Central memory CD8-positive, alpha-beta T cell (primary cell): Measurements from ENCODE around the gene RGS6.

Experiments used
- ATAC-seq: fragments of 150-1000 bp; cut with Tn5 transposase; replicated peaks from 2 replicates; pipeline ENCODE4 v1.10.0; 2022; ENCODE audit warnings: mild to moderate bottlenecking, moderate FRiP score, moderate number of reproducible peaks; ENCODE audit not compliant: poor library complexity, severe bottlenecking; ENCODE audit errors: extremely low read depth
- DNase-seq, 2 donors: peaks; one replicate each; pipeline ENCODE4 v3.0.0; 2021; ENCODE audit warnings: low spot score in 2 of 2
- H3K27ac Mint-ChIP-seq: one replicate; pipeline ENCODE4 v1.8.0; 2022; ENCODE audit warnings: low read depth, mild to moderate bottlenecking, moderate library complexity, mixed read lengths
- H3K27me3 Mint-ChIP-seq: one replicate; pipeline ENCODE4 v1.8.0; 2022; ENCODE audit warnings: mixed read lengths
- H3K36me3 Mint-ChIP-seq: one replicate; pipeline ENCODE4 v1.8.0; 2022; ENCODE audit warnings: mild to moderate bottlenecking, moderate library complexity, mixed read lengths; ENCODE audit not compliant: insufficient read depth
- H3K4me1 Mint-ChIP-seq: one replicate; pipeline ENCODE4 v1.8.0; 2022; ENCODE audit warnings: mixed read lengths
- H3K4me3 Mint-ChIP-seq: one replicate; pipeline ENCODE4 v1.8.0; 2022; ENCODE audit warnings: mild to moderate bottlenecking, moderate library complexity, mixed read lengths
- H3K9me3 Mint-ChIP-seq: one replicate; pipeline ENCODE4 v1.8.0; 2022; ENCODE audit warnings: mixed read lengths

Gene RGS6

DNA sequence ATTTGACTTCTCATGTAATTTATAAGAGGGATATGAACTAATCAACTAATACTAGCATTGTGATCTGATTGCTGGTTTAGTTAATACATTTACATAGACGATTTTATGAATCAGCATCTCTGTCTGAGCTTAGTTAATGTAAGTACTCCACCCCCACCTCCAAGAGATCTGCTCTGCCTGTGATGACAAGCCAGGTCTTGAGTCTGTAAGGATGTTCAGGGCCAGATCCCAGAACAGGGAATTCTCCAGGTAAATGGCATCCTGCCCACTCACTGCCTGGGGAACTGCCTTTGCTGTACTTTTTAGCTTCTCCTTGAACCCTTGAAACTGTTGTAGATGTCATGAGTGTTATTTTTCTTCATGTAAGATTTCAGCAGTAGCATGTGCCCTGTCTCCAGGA lies 289.8 kb downstream of the RGS6 start:
- Mint-ChIP-seq H3K27me3 (peaks cover 39% of the 10 kb centered on the region), H3K36me3 (no peaks in the 10 kb centered on the region), H3K4me1 (no peaks in the 10 kb centered on the region), H3K9me3 (peaks cover 8% of the 10 kb centered on the region), H3K4me3 (no peak overlapping the region), H3K27ac (no peak overlapping the region)
- no peak for ATAC-seq
- no peak for DNase-seq

DNA sequence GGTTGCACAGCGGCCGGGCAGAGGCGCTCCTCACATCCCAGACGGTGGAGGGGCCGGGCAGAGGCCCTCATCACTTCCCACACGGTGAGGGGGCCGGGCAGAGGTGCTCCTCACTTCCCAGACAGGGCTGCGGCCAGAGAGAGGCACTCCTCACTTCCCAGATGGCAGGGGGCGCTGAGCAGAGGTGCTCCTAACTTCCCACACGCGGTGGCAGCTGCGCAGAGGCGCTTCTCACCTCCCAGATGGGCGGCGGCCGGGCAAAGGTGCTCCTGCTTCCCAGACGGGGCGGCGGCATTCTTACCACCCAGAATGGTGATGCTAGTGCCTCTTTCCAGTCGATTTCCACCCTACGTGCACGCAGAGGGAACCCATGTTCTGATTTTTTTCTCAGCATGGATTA lies 304.4 kb downstream of the RGS6 start:
- no peaks in the 10 kb centered on the region for H3K9me3 Mint-ChIP-seq
- no peak for DNase-seq
- H3K36me3 Mint-ChIP-seq = peaks cover 2% of the 10 kb centered on the region
- H3K27me3 Mint-ChIP-seq = peaks cover 41% of the 10 kb centered on the region
- no peak for ATAC-seq
- H3K4me3 Mint-ChIP-seq = no peak overlapping the region
- no peak overlapping the region for H3K27ac Mint-ChIP-seq
- peaks cover 6% of the 10 kb centered on the region for H3K4me1 Mint-ChIP-seq

- Mint-ChIP-seq H3K36me3 (peaks cover under 1% of the 10 kb centered on the region), H3K4me1 (peaks cover 6% of the 10 kb centered on the region), H3K27me3 (peaks cover 42% of the 10 kb centered on the region), H3K27ac (no peak overlapping the region), H3K9me3 (no peaks in the 10 kb centered on the region), H3K4me3 (no peak overlapping the region)
- ATAC-seq = no peak
- no peak for DNase-seq
Measured at GRCh38 chr14:72237722-72238666, 305.8 kb downstream of the RGS6 start.

- no peaks in the 10 kb centered on the region for H3K9me3 Mint-ChIP-seq
- no peak for DNase-seq
- no peaks in the 10 kb centered on the region for H3K36me3 Mint-ChIP-seq
- H3K27me3 Mint-ChIP-seq = peaks cover 79% of the 10 kb centered on the region
- H3K4me3 Mint-ChIP-seq = no peak overlapping the region
- peaks cover under 1% of the 10 kb centered on the region for H3K4me1 Mint-ChIP-seq
- no peak overlapping the region for H3K27ac Mint-ChIP-seq
- ATAC-seq = no peak
Measured at GRCh38 chr14:72243309-72244293, 311.4 kb downstream of the RGS6 start.

DNA sequence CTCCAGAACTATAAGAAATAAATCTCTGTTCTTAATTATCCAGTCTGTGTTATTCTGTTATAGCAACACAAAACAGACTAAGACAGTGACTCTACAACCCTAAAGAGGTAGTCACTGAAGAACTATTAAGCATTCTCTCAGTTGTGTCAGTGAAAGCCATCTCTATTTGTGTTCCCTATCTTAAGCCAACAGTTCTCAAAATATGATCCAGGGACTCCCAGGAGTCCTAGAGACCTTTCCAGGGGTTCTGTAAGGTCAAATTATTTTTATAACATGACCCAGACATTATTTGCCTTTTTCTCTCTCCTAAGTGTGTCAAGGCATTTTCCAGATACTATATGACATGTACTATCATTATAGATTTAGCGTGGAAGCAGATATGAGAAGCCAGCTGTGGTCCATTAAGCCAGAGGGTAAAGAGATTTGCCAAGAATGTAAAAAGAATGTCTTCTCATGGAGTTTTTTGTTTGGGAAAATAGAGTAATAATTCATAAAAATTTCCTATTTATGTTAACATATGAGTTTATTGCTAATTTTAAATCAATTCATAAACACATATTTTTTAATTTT lies 315.8 kb downstream of the RGS6 start:
- DNase-seq (no peak), ATAC-seq (no peak)
- H3K27ac Mint-ChIP-seq = no peak overlapping the region
- no peaks in the 10 kb centered on the region for H3K36me3 Mint-ChIP-seq
- peaks cover 78% of the 10 kb centered on the region for H3K27me3 Mint-ChIP-seq
- H3K4me3 Mint-ChIP-seq = no peak overlapping the region
- peaks cover 5% of the 10 kb centered on the region for H3K9me3 Mint-ChIP-seq
- no peaks in the 10 kb centered on the region for H3K4me1 Mint-ChIP-seq

DNA sequence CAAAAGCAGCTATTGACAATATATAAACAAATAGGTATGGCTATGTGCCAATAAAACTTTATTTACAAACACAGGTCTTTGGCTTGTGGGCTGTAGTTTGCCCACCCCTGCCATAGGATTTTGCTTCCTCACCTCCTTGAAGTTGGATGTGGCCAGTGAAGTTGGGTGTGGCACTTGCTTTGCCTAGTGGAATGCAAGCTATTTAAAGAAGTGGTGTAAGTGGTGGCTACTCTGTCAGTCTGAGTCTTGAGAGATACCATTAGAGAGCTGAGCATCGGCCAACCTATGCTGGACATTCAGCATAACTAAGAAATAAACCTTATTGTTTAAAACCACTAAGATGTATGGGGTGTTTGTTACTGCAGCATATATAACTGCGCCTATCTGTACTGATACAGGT lies 321.3 kb downstream of the RGS6 start:
- H3K4me1 Mint-ChIP-seq = no peaks in the 10 kb centered on the region
- no peak overlapping the region for H3K27ac Mint-ChIP-seq
- no peak for DNase-seq
- no peak overlapping the region for H3K4me3 Mint-ChIP-seq
- peaks cover 48% of the 10 kb centered on the region for H3K27me3 Mint-ChIP-seq
- H3K9me3 Mint-ChIP-seq = peaks cover 5% of the 10 kb centered on the region
- no peak for ATAC-seq
- no peaks in the 10 kb centered on the region for H3K36me3 Mint-ChIP-seq

DNA sequence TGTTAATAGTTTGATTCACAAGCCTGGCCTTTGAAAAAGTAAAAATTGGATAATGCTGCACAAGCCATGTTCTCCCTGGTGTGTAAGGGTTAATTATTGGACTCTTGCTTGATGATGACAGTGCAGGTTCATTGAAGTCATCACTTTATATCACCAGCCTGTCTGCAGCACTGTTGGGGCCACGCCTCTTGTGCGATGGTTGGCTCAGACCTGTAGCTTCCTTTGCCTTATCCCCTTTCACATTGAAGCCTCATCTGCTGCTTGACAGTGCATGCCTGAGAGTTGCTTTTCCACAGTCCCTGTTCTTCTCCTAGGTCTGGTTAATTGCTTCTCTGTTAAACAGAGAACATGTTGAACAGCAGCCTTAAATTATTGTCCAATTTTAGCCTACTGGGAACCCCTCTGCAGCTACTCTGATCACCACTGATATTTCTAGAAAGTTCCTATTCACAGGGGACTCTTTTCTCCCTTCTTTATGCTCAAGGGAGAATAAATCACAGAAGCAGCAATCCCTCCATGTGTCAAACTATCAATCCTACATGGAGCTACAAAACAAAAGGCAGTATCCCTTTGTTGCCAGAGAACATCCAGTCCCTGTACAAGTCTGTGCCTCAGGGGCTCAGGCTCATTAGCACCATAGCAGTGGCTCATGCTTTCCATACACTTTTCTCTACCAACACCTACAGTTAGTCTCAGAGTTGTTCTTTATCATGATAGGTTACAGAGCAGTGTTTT lies 322.1 kb downstream of the RGS6 start:
- DNase-seq = no peak
- no peak overlapping the region for H3K4me3 Mint-ChIP-seq
- H3K9me3 Mint-ChIP-seq = peaks cover 4% of the 10 kb centered on the region
- no peaks in the 10 kb centered on the region for H3K4me1 Mint-ChIP-seq
- no peak overlapping the region for H3K27ac Mint-ChIP-seq
- ATAC-seq = no peak
- H3K27me3 Mint-ChIP-seq = peaks cover 43% of the 10 kb centered on the region
- no peaks in the 10 kb centered on the region for H3K36me3 Mint-ChIP-seq

DNA sequence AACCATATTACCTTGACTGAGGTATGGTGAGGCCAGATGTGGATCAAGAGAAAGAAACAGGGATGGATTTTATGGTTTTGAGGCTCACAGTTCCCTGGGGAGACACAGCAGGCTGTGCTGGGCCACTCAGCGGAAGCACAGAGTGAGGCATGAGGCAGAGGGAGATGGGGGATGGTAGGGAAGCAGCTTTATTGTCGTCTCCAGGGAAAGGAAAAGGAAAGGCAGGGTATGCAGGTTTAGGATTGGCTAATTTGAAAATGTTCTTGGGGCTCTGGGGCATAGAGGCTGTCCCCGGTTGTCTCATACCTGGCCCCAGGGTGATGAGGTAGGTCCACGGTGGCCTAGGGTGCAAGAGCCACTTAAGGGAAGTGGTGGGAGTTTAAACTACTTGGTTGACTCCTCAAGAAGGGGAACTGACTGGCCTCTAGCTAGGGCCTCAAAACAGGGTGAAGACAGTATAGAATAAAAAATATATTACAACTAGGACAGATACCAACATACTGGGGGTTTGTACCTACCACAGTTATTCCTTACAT lies 322.8 kb downstream of the RGS6 start:
- no peak for ATAC-seq
- Mint-ChIP-seq H3K4me3 (no peak overlapping the region), H3K4me1 (no peaks in the 10 kb centered on the region), H3K27ac (no peak overlapping the region), H3K27me3 (peaks cover 39% of the 10 kb centered on the region), H3K36me3 (no peaks in the 10 kb centered on the region), H3K9me3 (peaks cover under 1% of the 10 kb centered on the region)
- DNase-seq = no peak

GRCh38 chr14:72256055-72256454 lies 323.8 kb downstream of the RGS6 start:
- H3K27ac Mint-ChIP-seq = no peak overlapping the region
- no peaks in the 10 kb centered on the region for H3K4me1 Mint-ChIP-seq
- no peak overlapping the region for H3K4me3 Mint-ChIP-seq
- ATAC-seq (no peak), DNase-seq (no peak)
- peaks cover 9% of the 10 kb centered on the region for H3K9me3 Mint-ChIP-seq
- no peaks in the 10 kb centered on the region for H3K36me3 Mint-ChIP-seq
- peaks cover 49% of the 10 kb centered on the region for H3K27me3 Mint-ChIP-seq

GRCh38 chr14:72261068-72261467 lies 328.8 kb downstream of the RGS6 start:
- ATAC-seq (no peak), DNase-seq (no peak)
- peaks cover 37% of the 10 kb centered on the region for H3K27me3 Mint-ChIP-seq
- H3K36me3 Mint-ChIP-seq = no peaks in the 10 kb centered on the region
- H3K9me3 Mint-ChIP-seq = peaks cover 13% of the 10 kb centered on the region
- no peak overlapping the region for H3K4me3 Mint-ChIP-seq
- no peaks in the 10 kb centered on the region for H3K4me1 Mint-ChIP-seq
- no peak overlapping the region for H3K27ac Mint-ChIP-seq

GRCh38 chr14:72262771-72263170 lies 330.5 kb downstream of the RGS6 start:
- ATAC-seq (no peak), DNase-seq (no peak)
- peaks cover 13% of the 10 kb centered on the region for H3K9me3 Mint-ChIP-seq
- no peak overlapping the region for H3K27ac Mint-ChIP-seq
- peaks cover 37% of the 10 kb centered on the region for H3K27me3 Mint-ChIP-seq
- no peaks in the 10 kb centered on the region for H3K36me3 Mint-ChIP-seq
- H3K4me3 Mint-ChIP-seq = no peak overlapping the region
- H3K4me1 Mint-ChIP-seq = no peaks in the 10 kb centered on the region

- Mint-ChIP-seq H3K36me3 (no peaks in the 10 kb centered on the region), H3K27ac (no peak overlapping the region), H3K27me3 (peaks cover 48% of the 10 kb centered on the region), H3K4me3 (no peak overlapping the region), H3K9me3 (peaks cover 13% of the 10 kb centered on the region), H3K4me1 (no peaks in the 10 kb centered on the region)
- DNase-seq (no peak), ATAC-seq (no peak)
Measured at GRCh38 chr14:72264716-72265115, 332.5 kb downstream of the RGS6 start.
